CD14-positive monocyte (primary cell): ENCODE data around the gene MUC15. TPM values are rescaled to one million over a fixed set of nuclear protein-coding genes. Genes with fewer than 3 reads are reported as not detected.

Source experiments
- DNase-seq, 3 donors: peaks; one replicate each; pipeline ENCODE4 v3.0.0-alpha.2; 2011 to 2022
- H2AFZ ChIP-seq: 2 replicates; pipeline ENCODE4 v1.6.0; 2012; ENCODE audit warnings: mild to moderate bottlenecking, low read depth, low read length, inconsistent platforms; ENCODE audit not compliant: insufficient read depth, poor library complexity, severe bottlenecking
- H3K27ac ChIP-seq, 2 donors: 1 replicate in 1 of 2; 2 replicates in 1 of 2; pipeline ENCODE4 v1.5.1; 2012 to 2013; ENCODE audit warnings: low read length in 2 of 2, control low read depth in 1 of 2, inconsistent platforms in 1 of 2, low read depth in 1 of 2, mild to moderate bottlenecking in 1 of 2
- H3K27me3 ChIP-seq, 2 donors: one replicate each; pipeline versions ENCODE4 v1.6.0 to v1.6.1; 2011 to 2013; ENCODE audit warnings: low read length in 2 of 2; ENCODE audit not compliant: control insufficient read depth in 2 of 2, insufficient read depth in 2 of 2
- H3K36me3 ChIP-seq, 2 donors: replicated peaks in 1 of 2; 1 replicate in 1 of 2; 2 replicates in 1 of 2; pipeline versions ENCODE4 v1.5.1 to v1.6.1; 2012 to 2013; ENCODE audit warnings: low read length in 2 of 2, control low read depth in 1 of 2, inconsistent platforms in 1 of 2, mild to moderate bottlenecking in 1 of 2; ENCODE audit not compliant: insufficient read depth in 2 of 2, control insufficient read depth in 1 of 2
- H3K4me1 ChIP-seq, 2 donors: 1 replicate in 1 of 2; 2 replicates in 1 of 2; pipeline versions ENCODE4 v1.5.1 to v1.6.1; 2012 to 2013; ENCODE audit warnings: low read length in 2 of 2, control low read depth in 1 of 2, inconsistent platforms in 1 of 2, mild to moderate bottlenecking in 1 of 2, moderate library complexity in 1 of 2; ENCODE audit not compliant: insufficient read depth in 2 of 2, control insufficient read depth in 1 of 2
- H3K4me2 ChIP-seq: replicated peaks from 2 replicates; pipeline ENCODE3; 2012; ENCODE audit warnings: low read length, moderate library complexity, mild to moderate bottlenecking; ENCODE audit not compliant: poor library complexity, severe bottlenecking; ENCODE audit errors: extremely low read depth
- H3K4me3 ChIP-seq, 3 experiments: fragments of 200-600 bp in 1 of 3; sonication (generic) in 1 of 3; replicated peaks in 1 of 3; 1 replicate in 2 of 3; 2 replicates in 1 of 3; pipeline ENCODE4 v1.5.1; 2011 to 2013; ENCODE audit warnings: low read length in 3 of 3, mild to moderate bottlenecking in 3 of 3, control low read depth in 2 of 3, low read depth in 2 of 3, inconsistent platforms in 1 of 3, moderate library complexity in 1 of 3
- H3K79me2 ChIP-seq: 2 replicates; pipeline ENCODE4 v1.6.0; 2012; ENCODE audit warnings: mild to moderate bottlenecking, control low read depth, inconsistent platforms, low read length, moderate library complexity; ENCODE audit not compliant: insufficient read depth
- H3K9ac ChIP-seq: 2 replicates; pipeline ENCODE4 v1.6.0; 2017; ENCODE audit warnings: low read length, mild to moderate bottlenecking; ENCODE audit not compliant: insufficient read depth, poor library complexity, severe bottlenecking
- H3K9me3 ChIP-seq, 2 donors: replicated peaks in 1 of 2; 1 replicate in 1 of 2; 2 replicates in 1 of 2; pipeline versions ENCODE4 v1.5.1 to v1.6.1; 2012 to 2013; ENCODE audit warnings: low read length in 2 of 2, control low read depth in 1 of 2; ENCODE audit not compliant: control insufficient read depth in 1 of 2, insufficient read depth in 1 of 2
- H4K20me1 ChIP-seq: 2 replicates; pipeline ENCODE4 v1.6.0; 2012; ENCODE audit warnings: mild to moderate bottlenecking, low read length, control low read depth, moderate library complexity; ENCODE audit not compliant: insufficient read depth
- H3K27ac Mint-ChIP-seq, 7 donors: one replicate each; pipeline ENCODE4 v1.8.0; 2020; ENCODE audit warnings: mild to moderate bottlenecking in 7 of 7, mixed read lengths in 7 of 7, moderate library complexity in 6 of 7, inconsistent platforms in 2 of 7
- H3K27me3 Mint-ChIP-seq, 3 donors: one replicate each; pipeline ENCODE4 v1.8.0; 2021 to 2022; ENCODE audit warnings: low read depth in 3 of 3, mild to moderate bottlenecking in 3 of 3, mixed read lengths in 3 of 3, moderate library complexity in 3 of 3, inconsistent platforms in 1 of 3
- H3K36me3 Mint-ChIP-seq, 2 donors: one replicate each; pipeline ENCODE4 v1.8.0; 2020; ENCODE audit warnings: mixed read lengths in 2 of 2, inconsistent platforms in 1 of 2, mild to moderate bottlenecking in 1 of 2
- H3K4me1 Mint-ChIP-seq: one replicate; pipeline ENCODE4 v1.8.0; 2020; ENCODE audit warnings: mild to moderate bottlenecking, mixed read lengths
- H3K4me3 Mint-ChIP-seq, 2 donors: one replicate each; pipeline ENCODE4 v1.8.0; 2020; ENCODE audit warnings: mild to moderate bottlenecking in 2 of 2, mixed read lengths in 2 of 2, moderate library complexity in 1 of 2
- H3K9me3 Mint-ChIP-seq, 7 donors: one replicate each; pipeline ENCODE4 v1.8.0; 2020 to 2022; ENCODE audit warnings: mixed read lengths in 7 of 7, mild to moderate bottlenecking in 6 of 7, moderate library complexity in 6 of 7, inconsistent platforms in 2 of 7
- WGBS: methylation state at CpG from one replicate; pipeline ENCODE4 v1.1.5; 2013; ENCODE audit warnings: missing lambda C conversion rate; ENCODE audit not compliant: insufficient coverage; 5-methylcytosine and 5-hydroxymethylcytosine counted together
- intact Hi-C, 2 donors: fragments of 100-400 bp; cut with micrococcal nuclease; formaldehyde crosslinking; loops; one replicate each; pipeline versions ENCODE4 v1.15.0 to v1.15.1; 2023
- polyA plus RNA-seq, 3 donors: library from polyadenylated mRNA; depleted of rRNA in 1 of 3; unstranded in 2 of 3; stranded (reverse) in 1 of 3; fragments of 300-500 nt in 2 of 3; fragments of >200 nt in 1 of 3; fragmentation: Illumina TruSeq in 2 of 3; gene quantifications; 1 replicate in 2 of 3; 2 replicates in 1 of 3; pipeline ENCODE4 v1.2.3, GENCODE V29; 2012 to 2021
- TF ChIP-seq, protein P1 (sequence below): fragments of 200-600 bp; IDR thresholded peaks from one replicate; pipeline ENCODE4 v1.8.0; 2022; ENCODE audit warnings: antibody characterized with exemption, mild to moderate bottlenecking

The MUC15 gene
- polyA plus RNA-seq, 3 donors, result not detected

DNA sequence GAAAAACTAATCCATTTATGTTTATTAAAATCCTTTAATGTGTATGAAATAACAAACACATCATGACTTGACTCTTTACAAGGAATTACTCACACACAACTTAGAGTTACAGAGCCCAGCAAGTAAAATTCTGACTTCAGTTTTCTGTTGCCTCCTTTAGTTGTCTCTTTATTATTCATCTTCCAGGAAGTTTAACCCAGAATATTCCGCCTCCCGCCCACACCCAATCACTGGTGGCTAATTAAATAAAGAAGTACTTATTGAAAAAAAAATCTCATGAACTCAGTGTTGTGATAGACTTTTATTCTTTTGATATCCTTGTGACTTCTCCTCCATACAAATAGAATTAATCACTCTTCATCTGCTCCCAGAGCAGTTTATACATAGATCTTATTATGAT lies 61.9 kb downstream of the MUC15 start:
- H3K36me3 Mint-ChIP-seq, result no peaks in the 10 kb centered on the region
- intact Hi-C loops, result no loop called here
- no peak overlapping the region for H3K4me3 ChIP-seq

More for the DNA sequence above, 61.9 kb downstream of the MUC15 start:
- no peak overlapping the region for H3K4me2 ChIP-seq
- H3K9me3 ChIP-seq, result no peaks in the 10 kb centered on the region
- H3K79me2 ChIP-seq, result no peaks in the 10 kb centered on the region
- TF ChIP-seq, protein P1, sequence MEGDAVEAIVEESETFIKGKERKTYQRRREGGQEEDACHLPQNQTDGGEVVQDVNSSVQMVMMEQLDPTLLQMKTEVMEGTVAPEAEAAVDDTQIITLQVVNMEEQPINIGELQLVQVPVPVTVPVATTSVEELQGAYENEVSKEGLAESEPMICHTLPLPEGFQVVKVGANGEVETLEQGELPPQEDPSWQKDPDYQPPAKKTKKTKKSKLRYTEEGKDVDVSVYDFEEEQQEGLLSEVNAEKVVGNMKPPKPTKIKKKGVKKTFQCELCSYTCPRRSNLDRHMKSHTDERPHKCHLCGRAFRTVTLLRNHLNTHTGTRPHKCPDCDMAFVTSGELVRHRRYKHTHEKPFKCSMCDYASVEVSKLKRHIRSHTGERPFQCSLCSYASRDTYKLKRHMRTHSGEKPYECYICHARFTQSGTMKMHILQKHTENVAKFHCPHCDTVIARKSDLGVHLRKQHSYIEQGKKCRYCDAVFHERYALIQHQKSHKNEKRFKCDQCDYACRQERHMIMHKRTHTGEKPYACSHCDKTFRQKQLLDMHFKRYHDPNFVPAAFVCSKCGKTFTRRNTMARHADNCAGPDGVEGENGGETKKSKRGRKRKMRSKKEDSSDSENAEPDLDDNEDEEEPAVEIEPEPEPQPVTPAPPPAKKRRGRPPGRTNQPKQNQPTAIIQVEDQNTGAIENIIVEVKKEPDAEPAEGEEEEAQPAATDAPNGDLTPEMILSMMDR, result no peak
- DNase-seq, result no peak
- Mint-ChIP-seq H3K27me3 (peaks cover 0 to 1% (median 0%) of the 10 kb centered on the region in 3 donors), H3K4me3 (no peak overlapping the region), H3K4me1 (no peaks in the 10 kb centered on the region), H3K9me3 (peaks cover 0 to 3% (median 0%) of the 10 kb centered on the region in 7 donors), H3K27ac (no peak overlapping the region)
- H4K20me1 ChIP-seq, result no peaks in the 10 kb centered on the region
- H3K36me3 ChIP-seq, result no peaks in the 10 kb centered on the region
- H2AFZ ChIP-seq, result no peak overlapping the region
- H3K9ac ChIP-seq, result no peak overlapping the region
- no peak overlapping the region for H3K27ac ChIP-seq
- H3K4me1 ChIP-seq, result no peaks in the 10 kb centered on the region
- WGBS, result no CpG with 5 or more reads among the region's 2 CpGs
- H3K27me3 ChIP-seq, result no peaks in the 10 kb centered on the region

Other genes starting within 250 kb of the MUC15 start
- not detected for gene ANO3, start 240.1 kb downstream of the MUC15 start, polyA plus RNA-seq
- gene SLC5A12, start 149.8 kb upstream of the MUC15 start, polyA plus RNA-seq, result not detected